Measurements from ENCODE around the gene GPR162. TPM values are rescaled to one million over a fixed set of nuclear protein-coding genes. Genes with fewer than 3 reads are reported as not detected.
"Not testable (repeated sequence)": the region's sequence is repeated elsewhere in the genome, so short reads cannot be mapped to it uniquely, and the experiment has no call there.

Gene GPR162
- total RNA-seq, 2 experiments from 2014 or later, result 0.11 to 0.26 TPM

DNA sequence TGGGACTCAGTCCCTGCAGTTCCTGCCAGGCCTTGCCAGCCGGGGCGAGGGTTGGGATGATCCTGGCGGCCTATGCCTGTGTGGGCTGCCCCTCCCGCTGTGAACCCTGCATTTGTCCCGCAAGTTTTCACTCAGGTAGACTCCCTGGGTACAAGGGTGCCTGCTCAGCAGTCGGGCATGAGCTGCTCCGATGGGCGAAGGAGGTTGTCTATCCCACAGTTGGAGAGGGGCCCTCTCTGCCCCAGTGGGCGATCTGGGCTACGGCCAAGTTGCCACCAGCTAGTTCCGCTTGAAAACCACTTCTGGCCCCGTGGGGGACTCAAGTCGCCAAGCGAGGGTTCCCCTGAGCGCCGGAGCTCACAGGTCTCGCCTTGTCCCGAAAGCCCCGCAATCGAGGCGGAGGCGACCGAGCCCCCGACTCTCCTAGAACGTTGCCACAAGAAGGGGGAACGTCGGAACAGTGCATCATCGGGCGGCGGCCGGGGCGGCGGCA is 45.3 kb downstream of the GPR162 start:
- ATAC-seq (peak; percentile 2), DNase-seq (no peak)
- ChIA-PET CTCF (interaction anchor here (0.6 to 2.5 kb wide), 6 partner anchors 14 to 183 kb away, joined by 3 to 22 read pairs (median 3); partner anchors contain the start of genes CDCA3 and USP5), POLR2A (interaction anchor here (0.5 to 6.8 kb wide), 6 partner anchors 10 to 306 kb away, joined by 3 to 65 read pairs (median 4); partner anchors contain the start of genes C12orf57, CDCA3, LRRC23 and RNU7-1)
- intact Hi-C loops (cut with DNase I, micrococcal nuclease), result loop anchor here (1.0 to 5.0 kb wide), 4 partner anchors 14 to 151 kb away; partner anchors contain the start of genes LPCAT3 (in 1 of the 2), LRRC23 (in 1 of the 2) and USP5 (in 1 of the 2)
- H3K4me1 Mint-ChIP-seq, result peaks cover 43% of the 10 kb centered on the region
- H3K4me3 Mint-ChIP-seq, result peak overlapping the region; percentile 93
- H3K36me3 Mint-ChIP-seq (ENCODE audit: low read depth), result peaks cover 71% of the 10 kb centered on the region
- H3K27ac Mint-ChIP-seq, result peak overlapping the region; percentile 79
- no peaks in the 10 kb centered on the region for H3K9me3 Mint-ChIP-seq (ENCODE audit: low read depth)
- no peaks in the 10 kb centered on the region for H3K27me3 Mint-ChIP-seq

- POLR2A ChIA-PET, result interaction anchor here (0.5 to 6.8 kb wide), 7 partner anchors 11 to 333 kb away, joined by 3 to 65 read pairs (median 4); partner anchors contain the start of genes C12orf57, CDCA3, GAPDH and LRRC23
- ATAC-seq (peak; percentile 68), DNase-seq (peak; percentile 91)
- intact Hi-C loops (cut with DNase I, micrococcal nuclease), result loop anchor here (1.0 to 5.0 kb wide), 4 partner anchors 14 to 151 kb away; partner anchors contain the start of genes LPCAT3 (in 1 of the 2), LRRC23 (in 1 of the 2) and USP5 (in 1 of the 2)
- CTCF ChIA-PET, result interaction anchor here (0.6 to 2.5 kb wide), 9 partner anchors 11 to 183 kb away, joined by 3 to 22 read pairs (median 3); partner anchors contain the start of genes CDCA3, MLF2 and USP5
- Mint-ChIP-seq H3K4me1 (peaks cover 47% of the 10 kb centered on the region), H3K27me3 (no peaks in the 10 kb centered on the region), H3K36me3 (ENCODE audit: low read depth) (peaks cover 73% of the 10 kb centered on the region), H3K27ac (peak within 1 kb of the TSS; percentile 95), H3K9me3 (ENCODE audit: low read depth) (no peaks in the 10 kb centered on the region), H3K4me3 (peak within 1 kb of the TSS; percentile 93)
These were observed 46.0 kb downstream of the GPR162 start, which contains the start of gene TPI1 for GRCh38 chr12:6867413-6868210. TSS of gene TPI1 (plus strand) at chr12:6867531. CDS start at chr12:6867567, 36 bp downstream.

DNA sequence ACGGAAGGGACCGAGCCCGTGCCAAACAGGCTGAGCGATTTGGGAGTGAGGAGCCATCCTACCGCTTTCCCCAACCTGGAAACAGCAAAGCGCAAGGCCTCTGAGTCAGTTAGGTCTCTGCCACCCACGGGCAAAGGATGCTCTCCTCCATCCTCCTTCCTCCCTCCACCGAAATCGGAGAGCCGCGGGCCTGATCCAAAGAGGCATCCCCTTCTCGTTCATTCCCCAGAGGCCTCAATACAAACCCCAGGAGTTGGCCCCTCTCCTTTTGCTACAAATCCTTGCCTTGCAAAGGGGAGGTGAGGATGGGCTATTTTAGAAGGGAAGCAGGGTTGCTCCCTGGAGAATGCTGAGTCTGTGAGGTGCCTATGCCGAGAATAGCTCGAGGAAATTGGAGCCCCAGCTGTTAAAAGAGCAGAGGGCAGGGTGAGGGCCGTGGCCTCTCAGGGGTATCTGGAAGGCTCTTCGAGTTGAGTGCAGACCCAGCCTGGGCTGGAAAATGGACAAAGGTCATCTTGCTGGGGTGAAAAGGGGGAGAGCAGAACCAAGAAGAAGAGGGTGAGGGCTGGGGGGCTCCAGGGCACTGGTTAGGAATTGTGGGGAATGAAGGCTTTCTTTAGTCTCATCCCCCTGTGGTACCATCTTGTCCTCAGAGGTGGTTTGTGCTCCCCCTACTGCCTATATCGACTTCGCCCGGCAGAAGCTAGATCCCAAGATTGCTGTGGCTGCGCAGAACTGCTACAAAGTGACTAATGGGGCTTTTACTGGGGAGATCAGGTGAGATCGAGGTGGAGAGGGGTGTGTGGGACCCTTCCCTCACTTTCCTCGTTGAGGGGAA is 46.8 kb downstream of the GPR162 start:
- peaks cover 47% of the 10 kb centered on the region for H3K4me1 Mint-ChIP-seq

DNA sequence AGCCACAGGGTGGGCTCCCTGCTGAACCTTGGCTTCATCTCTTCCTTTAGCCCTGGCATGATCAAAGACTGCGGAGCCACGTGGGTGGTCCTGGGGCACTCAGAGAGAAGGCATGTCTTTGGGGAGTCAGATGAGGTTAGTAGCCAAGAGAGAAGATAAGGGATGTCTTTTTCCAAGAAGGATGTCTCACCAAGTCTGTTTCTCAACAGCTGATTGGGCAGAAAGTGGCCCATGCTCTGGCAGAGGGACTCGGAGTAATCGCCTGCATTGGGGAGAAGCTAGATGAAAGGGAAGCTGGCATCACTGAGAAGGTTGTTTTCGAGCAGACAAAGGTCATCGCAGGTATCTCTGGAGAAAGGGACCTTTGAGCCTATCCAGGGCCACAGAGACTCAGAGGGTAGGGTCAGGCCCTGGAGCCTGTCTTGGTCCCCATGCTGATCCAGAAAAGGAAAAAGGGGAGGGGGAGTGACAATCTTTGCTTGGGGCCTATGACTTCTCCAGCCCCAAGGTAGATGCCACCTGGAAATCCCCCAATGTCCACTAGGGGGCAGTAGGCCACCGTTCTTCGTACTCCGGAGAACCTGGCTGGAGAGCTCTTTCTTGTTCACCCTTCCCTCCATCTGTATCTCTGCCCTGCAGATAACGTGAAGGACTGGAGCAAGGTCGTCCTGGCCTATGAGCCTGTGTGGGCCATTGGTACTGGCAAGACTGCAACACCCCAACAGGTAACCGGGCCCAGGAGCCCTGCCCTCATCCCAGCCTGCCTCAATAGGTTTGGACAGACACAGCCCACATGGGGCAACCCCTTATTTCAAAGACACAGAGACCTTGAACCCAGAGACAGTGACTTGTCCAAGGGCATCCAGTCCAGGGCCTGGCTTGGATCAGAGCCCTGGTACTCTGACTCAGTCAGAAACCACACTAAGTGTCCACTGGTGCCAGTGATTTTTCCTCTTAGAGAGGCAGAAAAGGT is 47.7 kb downstream of the GPR162 start:
- H3K9me3 Mint-ChIP-seq (ENCODE audit: low read depth), result no peaks in the 10 kb centered on the region
- ATAC-seq, result peak; percentile 6
- peak overlapping the region; percentile 92 for H3K27ac Mint-ChIP-seq
- ChIA-PET POLR2A (interaction anchor here (0.5 to 6.8 kb wide), 8 partner anchors 17 to 335 kb away, joined by 3 to 65 read pairs (median 4); partner anchors contain the start of genes C12orf57, CDCA3, GAPDH and RNU7-1), CTCF (interaction anchor here (0.6 to 2.4 kb wide), 25 partner anchors 9 to 243 kb away, joined by 3 to 11 read pairs (median 5); partner anchors contain the start of genes C12orf57, C1RL, CD4 and CDCA3)
- H3K27me3 Mint-ChIP-seq, result no peaks in the 10 kb centered on the region
- peaks cover 70% of the 10 kb centered on the region for H3K36me3 Mint-ChIP-seq (ENCODE audit: low read depth)
- peak; percentile 91 for DNase-seq
- H3K4me3 Mint-ChIP-seq, result peak overlapping the region; percentile 93
- intact Hi-C loops (cut with DNase I, micrococcal nuclease), result loop anchor here (1.0 to 5.0 kb wide), 4 partner anchors 33 to 96 kb away; partner anchors contain the start of gene LRRC23 (in 1 of the 2)
- H3K4me1 Mint-ChIP-seq, result peaks cover 52% of the 10 kb centered on the region

More for the DNA sequence above, 46.8 kb downstream of the GPR162 start:
- Mint-ChIP-seq H3K4me3 (peak overlapping the region; percentile 93), H3K36me3 (ENCODE audit: low read depth) (peaks cover 71% of the 10 kb centered on the region), H3K27me3 (no peaks in the 10 kb centered on the region), H3K9me3 (ENCODE audit: low read depth) (no peaks in the 10 kb centered on the region), H3K27ac (peak overlapping the region; percentile 92)
- DNase-seq, result peak; percentile 33
- CTCF ChIA-PET, result interaction anchor here (0.6 to 2.5 kb wide), 14 partner anchors 10 to 244 kb away, joined by 3 to 22 read pairs (median 6); partner anchors contain the start of genes C1RL, CDCA3, MLF2 and USP5
- POLR2A ChIA-PET, result interaction anchor here (1.0 to 6.8 kb wide), 5 partner anchors 16 to 248 kb away, joined by 3 to 65 read pairs (median 4); partner anchors contain the start of genes C12orf57, CDCA3, RNU7-1 and USP5
- peak; percentile 0 for ATAC-seq
- intact Hi-C loops (cut with DNase I, micrococcal nuclease), result loop anchor here (1.0 to 5.0 kb wide), 2 partner anchors 34 to 97 kb away; partner anchors contain the start of gene LRRC23 (in 1 of the 2)

GRCh38 chr12:6870304-6870703 is 48.7 kb downstream of the GPR162 start:
- peak overlapping the region; percentile 93 for H3K4me3 Mint-ChIP-seq
- POLR2A ChIA-PET, result interaction anchor here (0.6 to 6.8 kb wide), 4 partner anchors 18 to 177 kb away, joined by 3 to 65 read pairs (median 15); partner anchors contain the start of genes C12orf57, CDCA3, RNU7-1 and USP5
- intact Hi-C loops (cut with DNase I, micrococcal nuclease), result loop anchor here in 1 of 2 experiments (5.0 kb wide), 2 partner anchors 67 to 92 kb away; no protein-coding TSS in a partner anchor
- not testable (repeated sequence) for ATAC-seq; DNase-seq; H3K27me3 Mint-ChIP-seq; H3K9me3 Mint-ChIP-seq (ENCODE audit: low read depth)
- H3K27ac Mint-ChIP-seq, result peak overlapping the region; percentile 92
- peaks cover 66% of the 10 kb centered on the region for H3K36me3 Mint-ChIP-seq (ENCODE audit: low read depth)
- H3K4me1 Mint-ChIP-seq, result peaks cover 52% of the 10 kb centered on the region
- CTCF ChIA-PET, result interaction anchor here (1.0 to 2.4 kb wide), 8 partner anchors 21 to 242 kb away, joined by 3 to 10 read pairs (median 6); partner anchors contain the start of genes CD4 and MLF2

GRCh38 chr12:6871052-6871957 is 49.7 kb downstream of the GPR162 start:
- H3K4me3 Mint-ChIP-seq, result peak overlapping the region; percentile 93

DNA sequence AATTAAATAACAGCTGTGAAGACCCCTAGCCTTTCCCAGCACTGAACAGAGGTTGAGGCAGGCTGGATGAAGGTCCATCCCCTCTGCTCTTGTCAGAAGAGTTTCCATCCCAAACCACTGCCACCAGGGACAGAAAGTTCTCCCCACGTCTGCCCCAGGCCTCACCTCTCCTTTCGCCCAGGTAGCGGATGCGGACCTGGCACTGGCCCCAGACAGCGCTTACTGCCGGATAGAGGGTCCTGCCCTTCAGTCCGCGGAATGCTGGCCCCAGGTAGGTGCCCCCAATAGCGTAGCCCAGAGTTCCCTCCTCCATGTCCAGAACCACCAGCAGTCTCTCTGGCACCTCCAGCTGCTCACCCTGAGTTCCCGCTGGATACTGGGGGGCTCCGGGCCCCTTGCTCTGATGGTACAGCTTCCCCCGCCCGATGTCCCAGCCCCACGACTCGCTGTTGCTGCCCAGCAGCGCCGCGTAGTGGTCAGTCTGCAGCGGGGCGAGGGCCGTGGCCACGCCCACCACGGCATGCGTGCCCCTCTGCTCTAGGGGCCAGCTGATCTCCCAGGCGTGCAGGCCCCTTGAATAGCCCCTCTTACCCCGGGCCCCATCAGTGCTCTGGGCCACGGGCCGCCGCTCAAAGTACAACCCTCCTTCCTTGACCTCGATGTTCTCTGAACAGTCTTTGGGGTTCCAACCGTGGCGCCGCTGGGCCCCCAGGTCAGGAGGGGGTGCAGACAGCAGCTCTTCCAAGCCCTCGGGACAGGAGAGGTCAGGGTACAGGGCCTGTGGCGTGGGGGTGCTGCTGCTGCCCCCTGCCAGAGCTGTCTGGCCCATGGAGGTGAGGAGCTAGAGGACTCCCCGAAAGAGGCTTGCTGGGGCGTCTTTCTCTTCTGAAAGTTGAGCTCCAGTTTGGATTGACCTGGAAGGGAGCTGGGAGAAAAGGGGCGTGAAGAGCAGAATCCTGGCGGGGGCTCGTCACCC is 50.7 kb downstream of the GPR162 start:
- ATAC-seq, result peak; percentile 28
- H3K9me3 Mint-ChIP-seq (ENCODE audit: low read depth), result no peaks in the 10 kb centered on the region
- ChIA-PET CTCF (interaction anchor here (0.6 to 3.2 kb wide), 49 partner anchors 9 to 431 kb away, joined by 3 to 51 read pairs (median 4); partner anchors contain the start of genes C12orf57, C1RL, CDCA3 and COPS7A), POLR2A (interaction anchor here (0.5 to 2.9 kb wide), 17 partner anchors 9 to 379 kb away, joined by 3 to 31 read pairs (median 4); partner anchors contain the start of genes C12orf57, C1RL, CDCA3 and LRRC23)
- peak overlapping the region; percentile 66 for H3K27ac Mint-ChIP-seq
- H3K4me3 Mint-ChIP-seq, result peak overlapping the region; percentile 93
- H3K36me3 Mint-ChIP-seq (ENCODE audit: low read depth), result peaks cover 67% of the 10 kb centered on the region
- peaks cover 50% of the 10 kb centered on the region for H3K4me1 Mint-ChIP-seq
- H3K27me3 Mint-ChIP-seq, result no peaks in the 10 kb centered on the region
- intact Hi-C loops (cut with DNase I, micrococcal nuclease), result loop anchor here (1.0 to 5.0 kb wide), 15 partner anchors 19 to 236 kb away; partner anchors contain the start of genes ENO2 (in 2 of the 2), C12orf57 (in 1 of the 2), C1RL (in 1 of the 2) and CDCA3 (in 1 of the 2)
- peak; percentile 92 for DNase-seq

More at GRCh38 chr12:6871052-6871957, 49.7 kb downstream of the GPR162 start:
- peaks cover 55% of the 10 kb centered on the region for H3K4me1 Mint-ChIP-seq
- CTCF ChIA-PET, result interaction anchor here (0.6 to 3.2 kb wide), 22 partner anchors 10 to 267 kb away, joined by 3 to 51 read pairs (median 4); partner anchors contain the start of genes C12orf57, C1RL, CDCA3 and LRRC23
- no peaks in the 10 kb centered on the region for H3K27me3 Mint-ChIP-seq
- POLR2A ChIA-PET, result interaction anchor here (0.9 to 2.9 kb wide), 7 partner anchors 19 to 182 kb away, joined by 3 to 31 read pairs (median 11); partner anchors contain the start of genes C12orf57, CDCA3, RNU7-1 and USP5
- intact Hi-C loops (cut with DNase I, micrococcal nuclease), result loop anchor here in 1 of 2 experiments (5.0 kb wide), 2 partner anchors 66 to 91 kb away; no protein-coding TSS in a partner anchor
- peak overlapping the region; percentile 66 for H3K27ac Mint-ChIP-seq
- DNase-seq, result peak; percentile 75
- ATAC-seq, result peak; percentile 34
- H3K9me3 Mint-ChIP-seq (ENCODE audit: low read depth), result no peaks in the 10 kb centered on the region
- H3K36me3 Mint-ChIP-seq (ENCODE audit: low read depth), result peaks cover 63% of the 10 kb centered on the region
